GM18507 (cell line): Measurements from ENCODE around the gene STYXL1.

Experiments used
- DNase-seq: peaks from one replicate; pipeline ENCODE4 v3.0.0; 2011; ENCODE audit warnings: low read depth; ENCODE audit not compliant: insufficient read length; ENCODE audit errors: extremely low spot score
- FAIRE-seq: peaks from 2 replicates; lab custom pipeline; 2011; peaks lifted over from hg19 to GRCh38; lab: Jason Lieb, UNC

STYXL1 gene

GRCh38 chr7:75984130-75985008 is 63.4 kb downstream of the STYXL1 start:
- FAIRE-seq (no peak), DNase-seq (no peak)

GRCh38 chr7:75983471-75984129 is 64.2 kb downstream of the STYXL1 start:
- DNase-seq (no peak), FAIRE-seq (no peak)

GRCh38 chr7:75982306-75983064 is 65.3 kb downstream of the STYXL1 start:
- no peak for FAIRE-seq
- DNase-seq = no peak

- no peak for FAIRE-seq
Measured at GRCh38 chr7:75981453-75982305, 66.1 kb downstream of the STYXL1 start.

GRCh38 chr7:75981203-75981452 is 66.7 kb downstream of the STYXL1 start:
- no peak for FAIRE-seq
- DNase-seq = no peak

More at GRCh38 chr7:75981453-75982305, 66.1 kb downstream of the STYXL1 start:
- no peak for DNase-seq

- no peak for FAIRE-seq
- no peak for DNase-seq
Measured at GRCh38 chr7:75980430-75981202, 67.2 kb downstream of the STYXL1 start.

- DNase-seq (no peak), FAIRE-seq (no peak)
Measured at GRCh38 chr7:75979759-75980429, 67.9 kb downstream of the STYXL1 start.

- FAIRE-seq (no peak), DNase-seq (no peak)
Measured at GRCh38 chr7:75977743-75978142, 70.1 kb downstream of the STYXL1 start.

GRCh38 chr7:75971961-75972763 is 75.6 kb downstream of the STYXL1 start:
- FAIRE-seq = no peak
- DNase-seq = no peak

GRCh38 chr7:75971309-75971960 is 76.4 kb downstream of the STYXL1 start:
- no peak for DNase-seq
- no peak for FAIRE-seq

- FAIRE-seq (no peak), DNase-seq (no peak)
Measured at GRCh38 chr7:75969704-75970498, 77.9 kb downstream of the STYXL1 start.

- DNase-seq = no peak
- FAIRE-seq = no peak
Measured at GRCh38 chr7:75969182-75969581, 78.6 kb downstream of the STYXL1 start.

- FAIRE-seq (no peak), DNase-seq (no peak)
Measured at GRCh38 chr7:75968561-75969001, 79.2 kb downstream of the STYXL1 start.

- DNase-seq = no peak
- FAIRE-seq = no peak
Measured at GRCh38 chr7:75968012-75968411, 79.8 kb downstream of the STYXL1 start.

- FAIRE-seq = no peak
- no peak for DNase-seq
Measured at GRCh38 chr7:75967487-75967997, 80.3 kb downstream of the STYXL1 start.

GRCh38 chr7:75967055-75967454 is 80.7 kb downstream of the STYXL1 start:
- FAIRE-seq = no peak
- DNase-seq = no peak
